GM19351 (cell line): ENCODE data around the gene UBQLNL.
A peak's percentile ranks its signal among the peaks of the same experiment; 100 is the strongest.

ENCODE experiments used
- ATAC-seq: cut with Tn5 transposase; IDR thresholded peaks from one replicate; pipeline ENCODE4 v1.9.1; 2021; ENCODE audit warnings: mild to moderate bottlenecking, moderate library complexity; ENCODE audit not compliant: unreplicated experiment

UBQLNL gene

GRCh38 chr11:5508605-5509004 lies 7.9 kb downstream of the UBQLNL start:
- no peak for ATAC-seq

GRCh38 chr11:5507933-5508305 lies 8.6 kb downstream of the UBQLNL start:
- no peak for ATAC-seq

- ATAC-seq: no peak
Observed at GRCh38 chr11:5507177-5507932, 9.1 kb downstream of the UBQLNL start.

DNA sequence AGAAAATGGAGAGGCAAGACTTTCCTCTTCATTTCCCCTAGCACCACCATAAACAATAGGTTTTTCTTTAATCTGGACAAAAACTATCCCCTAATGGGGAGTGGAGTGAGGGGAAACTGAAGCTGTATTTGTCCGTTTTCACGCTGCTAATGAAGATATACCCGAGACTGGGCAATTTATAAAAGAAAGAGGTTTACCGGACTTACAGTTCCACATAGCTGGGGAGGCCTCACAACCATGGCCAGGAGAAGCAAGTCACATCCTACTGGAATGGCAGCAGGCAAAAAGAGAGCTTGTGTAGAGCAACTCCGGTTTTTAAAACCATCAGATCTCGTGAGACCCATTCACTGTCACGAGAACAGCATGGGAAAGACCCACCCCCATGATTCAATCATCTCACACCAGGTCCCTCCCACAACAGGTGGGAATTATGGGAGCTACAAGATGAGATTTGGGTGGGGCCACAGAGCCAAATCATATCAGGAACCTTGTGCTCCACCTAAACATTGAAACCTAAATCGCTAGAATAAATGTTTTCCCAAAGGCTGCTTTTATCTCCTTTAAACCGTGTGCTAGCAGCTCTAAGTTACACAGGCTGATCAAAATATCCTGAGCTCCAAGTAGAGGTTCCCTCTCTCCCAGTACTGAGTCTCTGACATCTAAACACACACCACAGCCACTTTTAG lies 11.0 kb downstream of the UBQLNL start:
- no peak for ATAC-seq

DNA sequence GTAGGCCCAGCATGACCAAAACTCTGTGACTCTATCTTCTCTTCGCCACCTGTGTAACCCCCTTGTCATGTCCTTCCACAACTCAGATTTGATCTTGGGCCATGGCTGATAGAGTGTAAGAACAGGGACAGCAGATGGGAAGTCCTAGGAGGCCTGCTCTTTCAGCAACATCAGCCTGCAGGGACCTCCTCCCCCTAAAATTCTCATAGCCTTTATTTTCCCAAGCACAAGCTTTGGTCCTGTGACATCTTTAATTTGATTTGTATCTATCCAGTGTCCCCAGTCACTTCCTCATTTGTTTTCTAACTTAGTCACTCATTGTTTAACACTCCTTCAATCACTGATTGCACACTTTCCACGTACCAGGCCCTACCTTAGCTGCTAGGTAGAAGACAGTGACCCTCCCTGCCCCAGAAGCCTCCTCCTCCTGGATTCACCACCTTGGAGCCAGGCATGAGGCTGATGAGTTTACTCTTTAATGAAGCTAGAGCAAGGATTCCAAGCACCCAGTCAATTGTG lies 12.0 kb downstream of the UBQLNL start:
- ATAC-seq: no peak

DNA sequence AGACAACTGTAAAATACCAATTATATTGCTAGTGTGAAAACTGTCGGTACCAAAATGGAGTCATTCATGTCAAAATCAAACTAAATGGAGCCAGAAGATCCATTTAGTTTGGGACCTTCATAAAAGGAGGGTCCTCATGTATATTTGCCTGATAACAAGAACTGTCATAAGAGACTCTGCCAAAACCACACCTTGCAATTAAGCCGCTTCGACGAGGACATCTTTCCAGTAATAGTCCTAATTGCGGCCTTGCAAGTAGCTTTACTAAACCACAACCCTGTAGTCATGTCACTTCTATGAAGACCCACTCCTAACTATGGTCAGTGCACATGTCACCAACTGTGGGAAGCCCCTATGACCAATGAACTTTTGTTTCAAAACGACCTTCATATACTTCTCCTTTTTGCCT lies 16.1 kb downstream of the UBQLNL start:
- no peak for ATAC-seq

DNA sequence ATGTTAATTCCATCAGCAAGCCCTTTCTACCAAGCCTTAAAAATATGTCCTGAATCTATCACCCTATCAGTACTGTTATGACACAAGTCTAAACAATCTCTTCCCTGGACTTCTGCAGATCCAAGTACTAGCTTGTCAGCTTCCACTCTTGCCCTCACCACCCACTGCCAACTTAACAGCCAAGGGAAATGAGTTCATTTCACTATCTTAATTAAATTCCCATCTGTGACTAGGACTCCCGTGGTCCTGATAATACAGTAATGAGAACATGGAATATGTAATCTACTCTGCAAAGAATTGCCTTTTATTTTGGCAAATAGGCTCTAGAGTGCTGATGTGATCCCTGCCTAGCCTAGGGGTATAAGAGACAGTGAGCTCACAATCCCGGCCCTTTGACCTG lies 16.8 kb downstream of the UBQLNL start:
- no peak for ATAC-seq

GRCh38 chr11:5489576-5490357 lies 26.7 kb downstream of the UBQLNL start:
- no peak for ATAC-seq

- ATAC-seq: no peak
Observed at GRCh38 chr11:5488798-5489399, 27.6 kb downstream of the UBQLNL start.

DNA sequence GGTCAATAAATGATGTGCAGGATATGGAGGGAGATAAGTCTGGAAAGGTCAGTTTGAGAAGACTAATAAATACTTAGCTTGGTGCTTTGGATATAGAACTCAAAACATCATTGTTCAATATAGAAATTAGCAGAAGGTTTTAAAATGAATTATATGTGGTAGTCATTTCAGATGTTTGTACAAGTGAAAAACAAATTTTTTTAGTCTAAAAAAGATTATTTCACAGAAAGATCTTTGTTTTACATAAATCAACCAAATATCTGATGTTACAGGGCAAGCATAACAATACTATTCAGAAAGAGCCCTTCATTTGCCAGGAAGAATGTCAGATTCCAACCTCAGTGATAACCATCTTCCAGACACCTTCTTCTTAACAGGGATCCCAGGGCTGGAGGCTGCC lies 28.1 kb downstream of the UBQLNL start, which contains the start of gene OR52D1:
TSS of gene OR52D1 (plus strand) at position 301 of the 400 bp plus-strand sequence. CDS start at position 323, 22 bp downstream.
- no peak for ATAC-seq

DNA sequence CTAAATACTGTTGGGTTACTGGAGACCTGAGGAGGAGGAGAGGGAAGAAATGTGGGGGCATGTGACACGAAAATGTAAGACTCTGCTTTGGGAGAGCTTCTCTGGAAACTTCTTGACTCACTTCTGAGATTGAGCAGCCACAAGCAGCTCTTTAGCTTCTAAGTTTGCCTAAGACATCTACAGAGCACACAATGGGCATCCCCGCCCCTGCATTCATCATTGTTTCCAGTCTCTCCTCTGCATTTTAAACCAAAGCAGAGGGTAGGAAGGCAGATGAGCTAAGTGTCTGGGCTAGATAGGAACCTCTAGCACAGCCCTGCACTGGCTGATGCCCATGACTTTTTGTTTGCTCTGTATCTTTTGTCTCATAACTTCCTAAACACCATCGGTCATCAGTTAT lies 30.1 kb downstream of the UBQLNL start:
- no peak for ATAC-seq

DNA sequence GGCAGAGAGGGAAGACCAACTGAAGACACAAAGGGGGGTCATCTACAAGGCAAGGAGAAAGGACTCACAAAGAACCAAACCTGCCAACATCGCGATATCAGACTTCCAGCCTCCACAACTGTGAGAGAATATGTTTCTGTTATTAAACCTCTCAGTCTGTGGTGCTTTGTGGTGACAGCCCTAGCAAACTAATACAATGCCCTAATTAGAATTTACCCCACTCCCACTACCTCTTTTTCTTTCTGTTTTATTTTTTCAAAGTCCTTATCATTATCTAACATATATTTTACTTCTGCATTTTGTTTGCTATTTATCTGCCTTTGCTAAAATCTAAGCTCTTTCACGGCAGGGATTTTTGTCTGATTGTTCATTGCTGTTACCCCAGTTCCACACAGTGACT lies 30.5 kb downstream of the UBQLNL start:
- no peak for ATAC-seq

DNA sequence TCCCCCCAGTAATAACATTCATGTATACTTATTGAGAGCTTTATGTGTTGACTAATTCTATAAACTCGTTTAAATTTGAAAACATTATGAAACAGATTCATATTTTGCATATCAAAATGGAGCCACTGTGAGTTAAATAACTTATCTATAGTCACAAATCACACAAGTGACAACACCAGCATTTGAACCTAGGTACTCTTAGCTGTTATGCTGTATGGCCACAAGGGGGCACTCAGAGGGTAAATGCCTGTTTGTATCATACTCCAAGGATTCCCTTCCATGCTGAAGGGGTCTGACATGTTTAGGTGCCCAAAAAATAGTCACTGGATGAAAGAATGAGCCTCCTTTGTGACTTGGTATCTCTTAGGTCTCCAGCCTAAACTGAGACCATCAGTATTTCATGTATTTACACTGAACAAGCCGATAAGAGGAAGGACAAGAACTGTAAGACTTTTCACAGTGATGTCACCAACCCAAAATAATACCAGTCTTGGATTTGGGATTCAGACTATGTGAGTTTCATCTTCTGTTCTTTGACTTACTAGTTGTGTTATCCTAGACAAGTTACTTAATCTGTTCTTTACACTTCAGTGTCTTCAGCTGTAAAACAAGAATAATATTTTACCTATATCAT lies 40.2 kb downstream of the UBQLNL start:
- peak; percentile 98 for ATAC-seq

- no peak for ATAC-seq
Observed at GRCh38 chr11:5473921-5474320, 42.6 kb downstream of the UBQLNL start.

- ATAC-seq: no peak
Observed at GRCh38 chr11:5467527-5467926, 49.0 kb downstream of the UBQLNL start.
